B cell (primary cell): Measurements from ENCODE around the gene MARCHF4. TPM values are rescaled to one million over a fixed set of nuclear protein-coding genes. Genes with fewer than 3 reads are reported as not detected.

Experiments used
- ATAC-seq: fragments of 200-7000 bp; cut with Tn5 transposase; one replicate; pipeline ENCODE4 v1.10.0; 2021; ENCODE audit warnings: low read depth, mild to moderate bottlenecking, moderate number of reproducible peaks, moderate library complexity
- CTCF ChIA-PET: fragments of 350-600 bp; sonication (Branson Sonifier 250); formaldehyde crosslinking; loops from one replicate; lab custom pipeline; 2021; ENCODE audit warnings: antibody characterized with exemption, inconsistent platforms; lab: Charles Lee
- POLR2A ChIA-PET: fragments of 350-600 bp; sonication (Branson Sonifier 250); formaldehyde crosslinking; loops from one replicate; lab custom pipeline; 2021; ENCODE audit warnings: antibody characterized with exemption; lab: Charles Lee
- DNase-seq: peaks from one replicate; pipeline ENCODE4 v3.0.0; 2013
- H2AFZ ChIP-seq: 2 replicates; pipeline ENCODE4 v1.6.1; 2012; ENCODE audit warnings: mild to moderate bottlenecking, low read depth, low read length; ENCODE audit not compliant: insufficient read depth, poor library complexity, severe bottlenecking
- H3K27ac ChIP-seq, 2 donors: 1 replicate in 1 of 2; 2 replicates in 1 of 2; pipeline ENCODE4 v1.5.1; 2012 to 2013; ENCODE audit warnings: low read length in 2 of 2, mild to moderate bottlenecking in 2 of 2, moderate library complexity in 1 of 2
- H3K27me3 ChIP-seq, 4 experiments: fragments of 200-600 bp in 1 of 4; sonication (generic) in 1 of 4; replicated peaks in 1 of 4; 1 replicate in 2 of 4; 2 replicates in 2 of 4; pipeline versions ENCODE4 v1.6.1 to v1.7.0; 2013 to 2016; ENCODE audit warnings: low read length in 3 of 4, mild to moderate bottlenecking in 2 of 4, mixed read lengths in 1 of 4, moderate library complexity in 1 of 4; ENCODE audit not compliant: insufficient read depth in 4 of 4, control insufficient read depth in 3 of 4; ENCODE audit errors: control extremely low read depth in 1 of 4
- H3K36me3 ChIP-seq, 2 experiments: replicated peaks in 1 of 2; 1 replicate in 1 of 2; 2 replicates in 1 of 2; pipeline versions ENCODE4 v1.6.1 to v1.7.1; 2013; ENCODE audit warnings: low read length in 1 of 2; ENCODE audit not compliant: insufficient read depth in 2 of 2, control insufficient read depth in 1 of 2; ENCODE audit errors: control extremely low read depth in 1 of 2, extremely low read depth in 1 of 2
- H3K4me1 ChIP-seq, 2 donors: fragments of 200-600 bp in 1 of 2; sonication (generic) in 1 of 2; 1 replicate in 1 of 2; 2 replicates in 1 of 2; pipeline versions ENCODE4 v1.5.1 to v1.6.1; 2013 to 2017; ENCODE audit warnings: low read length in 2 of 2; ENCODE audit not compliant: control insufficient read depth in 2 of 2, insufficient read depth in 2 of 2
- H3K4me2 ChIP-seq: replicated peaks from 2 replicates; pipeline ENCODE3; 2012; ENCODE audit warnings: mild to moderate bottlenecking, low read depth, low read length; ENCODE audit not compliant: poor library complexity, severe bottlenecking
- H3K4me3 ChIP-seq, 5 experiments: fragments of 200-600 bp in 1 of 5; sonication (generic) in 1 of 5; 1 replicate in 3 of 5; 2 replicates in 2 of 5; pipeline versions ENCODE4 v1.5.1 to v1.7.0; 2011 to 2016; ENCODE audit warnings: low read length in 4 of 5, mild to moderate bottlenecking in 4 of 5, low read depth in 2 of 5, control low read depth in 1 of 5, moderate library complexity in 1 of 5; ENCODE audit not compliant: insufficient read depth in 1 of 5; ENCODE audit errors: control extremely low read depth in 1 of 5, extremely low read depth in 1 of 5
- H3K79me2 ChIP-seq: fragments of 200-600 bp; sonication (generic); one replicate; pipeline ENCODE4 v1.6.0; 2016; ENCODE audit warnings: low read length; ENCODE audit not compliant: control insufficient read depth, insufficient read depth
- H3K9ac ChIP-seq: fragments of 200-600 bp; sonication (generic); 2 replicates; pipeline ENCODE4 v1.6.1; 2017; ENCODE audit warnings: mild to moderate bottlenecking, low read length, moderate library complexity
- H3K9me3 ChIP-seq, 3 donors: one replicate each; pipeline versions ENCODE4 v1.6.1 to v1.7.1; 2013; ENCODE audit warnings: low read length in 2 of 3; ENCODE audit not compliant: control insufficient read depth in 2 of 3, insufficient read depth in 1 of 3; ENCODE audit errors: control extremely low read depth in 1 of 3
- H4K20me1 ChIP-seq: 2 replicates; pipeline ENCODE4 v1.6.0; 2012; ENCODE audit warnings: mild to moderate bottlenecking, low read length; ENCODE audit not compliant: insufficient read depth, control insufficient read depth, poor library complexity, severe bottlenecking
- H3K27ac Mint-ChIP-seq: one replicate; pipeline ENCODE4 v1.8.0; 2021; ENCODE audit warnings: mixed read lengths
- H3K27me3 Mint-ChIP-seq: one replicate; pipeline ENCODE4 v1.8.0; 2021; ENCODE audit warnings: mixed read lengths
- H3K4me1 Mint-ChIP-seq: one replicate; pipeline ENCODE4 v1.8.0; 2021; ENCODE audit warnings: mixed read lengths
- H3K4me3 Mint-ChIP-seq: one replicate; pipeline ENCODE4 v1.8.0; 2021; ENCODE audit warnings: mixed read lengths
- H3K9me3 Mint-ChIP-seq: one replicate; pipeline ENCODE4 v1.8.0; 2022; ENCODE audit warnings: mixed read lengths; ENCODE audit not compliant: insufficient read depth
- EZH2 ChIP-seq: IDR thresholded peaks from 2 replicates; pipeline ENCODE4 v1.6.1; 2012; ENCODE audit warnings: borderline replicate concordance, low read depth, mild to moderate bottlenecking, moderate library complexity, low read length; ENCODE audit not compliant: insufficient read depth, poor library complexity, severe bottlenecking
- WGBS: methylation state at CpG from one replicate; pipeline ENCODE4 v1.1.5; 2013; ENCODE audit warnings: missing lambda C conversion rate; ENCODE audit not compliant: insufficient coverage; 5-methylcytosine and 5-hydroxymethylcytosine counted together
- intact Hi-C: fragments of 100-400 bp; cut with micrococcal nuclease; formaldehyde crosslinking; loops from one replicate; pipeline ENCODE4 v1.10.0; 2022
- polyA plus RNA-seq: library from polyadenylated mRNA; depleted of rRNA; stranded (reverse); fragments of >200 nt; gene quantifications from 2 replicates; pipeline ENCODE4 v1.2.3, GENCODE V29; 2012
- total RNA-seq, 2 donors: library from RNA; stranded (reverse); fragments of 120-200 nt in 1 of 2; gene quantifications; 1 replicate in 1 of 2; 2 replicates in 1 of 2; pipeline versions ENCODE4 v1.2.3 to v1.2.4, GENCODE V29; 2013 to 2022
- TF ChIP-seq, protein P1 (sequence below): fragments of 200-600 bp; IDR thresholded peaks from one replicate; pipeline ENCODE4 v1.8.0; 2022; ENCODE audit warnings: antibody characterized with exemption, mild to moderate bottlenecking

MARCHF4 gene
- total and polyA plus RNA-seq, 2 donors (not counting 1 experiment from before 2014, with no cell fraction given): not detected

- intact Hi-C loops: no loop called here
- Histone ChIP-seq H4K20me1 (no peaks in the 10 kb centered on the region), H2AFZ (no peak overlapping the region), H3K79me2 (no peaks in the 10 kb centered on the region), H3K4me1 (no peaks in the 10 kb centered on the region), H3K9me3 (no peaks in the 10 kb centered on the region), H3K27ac (no peak overlapping the region), H3K9ac (no peak overlapping the region), H3K4me3 (no peak overlapping the region), H3K36me3 (no peaks in the 10 kb centered on the region), H3K4me2 (no peak overlapping the region), H3K27me3 (peaks cover 0 to 4% (median 0%) of the 10 kb centered on the region in 4 experiments)
- no peak overlapping the region for H3K4me3 Mint-ChIP-seq
- H3K27ac Mint-ChIP-seq: no peak overlapping the region
- H3K4me1 Mint-ChIP-seq: no peaks in the 10 kb centered on the region
- ATAC-seq: no peak
- no peaks in the 10 kb centered on the region for H3K9me3 Mint-ChIP-seq
- H3K27me3 Mint-ChIP-seq: peaks cover 14% of the 10 kb centered on the region
- TF ChIP-seq, protein P1, sequence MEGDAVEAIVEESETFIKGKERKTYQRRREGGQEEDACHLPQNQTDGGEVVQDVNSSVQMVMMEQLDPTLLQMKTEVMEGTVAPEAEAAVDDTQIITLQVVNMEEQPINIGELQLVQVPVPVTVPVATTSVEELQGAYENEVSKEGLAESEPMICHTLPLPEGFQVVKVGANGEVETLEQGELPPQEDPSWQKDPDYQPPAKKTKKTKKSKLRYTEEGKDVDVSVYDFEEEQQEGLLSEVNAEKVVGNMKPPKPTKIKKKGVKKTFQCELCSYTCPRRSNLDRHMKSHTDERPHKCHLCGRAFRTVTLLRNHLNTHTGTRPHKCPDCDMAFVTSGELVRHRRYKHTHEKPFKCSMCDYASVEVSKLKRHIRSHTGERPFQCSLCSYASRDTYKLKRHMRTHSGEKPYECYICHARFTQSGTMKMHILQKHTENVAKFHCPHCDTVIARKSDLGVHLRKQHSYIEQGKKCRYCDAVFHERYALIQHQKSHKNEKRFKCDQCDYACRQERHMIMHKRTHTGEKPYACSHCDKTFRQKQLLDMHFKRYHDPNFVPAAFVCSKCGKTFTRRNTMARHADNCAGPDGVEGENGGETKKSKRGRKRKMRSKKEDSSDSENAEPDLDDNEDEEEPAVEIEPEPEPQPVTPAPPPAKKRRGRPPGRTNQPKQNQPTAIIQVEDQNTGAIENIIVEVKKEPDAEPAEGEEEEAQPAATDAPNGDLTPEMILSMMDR: no peak
- no peak for TF ChIP-seq EZH2
- POLR2A ChIA-PET: no interaction called here
- DNase-seq: no peak
- CTCF ChIA-PET: no interaction called here
- 83% methylated on average over 2 of the region's 3 CpGs for WGBS
Observed at GRCh38 chr2:216345846-216346245, 26.4 kb downstream of the MARCHF4 start.

DNA sequence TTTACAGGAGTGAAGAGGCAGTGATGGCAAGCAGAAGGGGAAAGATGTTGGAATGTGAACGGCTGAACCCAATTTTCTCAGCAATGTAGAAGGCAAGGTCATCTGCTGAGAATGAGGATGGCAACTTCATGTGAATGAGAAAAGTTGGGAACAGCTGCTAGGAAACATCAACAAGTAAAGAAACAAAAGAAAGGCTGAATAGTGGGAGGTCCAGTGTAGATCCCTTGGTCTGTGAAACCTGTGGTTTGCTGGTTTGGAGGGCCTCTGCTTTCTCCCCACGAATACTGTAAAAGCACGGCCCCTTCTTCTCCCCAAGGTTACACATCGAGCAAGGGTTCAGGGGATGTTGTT, 27.4 kb downstream of the MARCHF4 start:
- WGBS: 82% methylated on average over 2 of the region's 4 CpGs
- Histone ChIP-seq H3K36me3 (no peaks in the 10 kb centered on the region), H3K27me3 (peaks cover 0 to 4% (median 0%) of the 10 kb centered on the region in 4 experiments), H3K27ac (no peak overlapping the region), H4K20me1 (no peaks in the 10 kb centered on the region), H3K9me3 (no peaks in the 10 kb centered on the region), H3K4me2 (no peak overlapping the region), H3K9ac (no peak overlapping the region), H3K79me2 (no peaks in the 10 kb centered on the region), H3K4me1 (no peaks in the 10 kb centered on the region), H2AFZ (no peak overlapping the region), H3K4me3 (no peak overlapping the region)
- Mint-ChIP-seq H3K9me3 (no peaks in the 10 kb centered on the region), H3K4me3 (no peak overlapping the region), H3K27ac (no peak overlapping the region), H3K27me3 (peaks cover 14% of the 10 kb centered on the region), H3K4me1 (no peaks in the 10 kb centered on the region)
- intact Hi-C loops: no loop called here
- no peak for TF ChIP-seq EZH2
- TF ChIP-seq, protein P1: no peak
- ChIA-PET POLR2A (no interaction called here), CTCF (no interaction called here)
- DNase-seq: no peak
- ATAC-seq: no peak
